ENCODE measurements around the gene CIAPIN1.
A peak's percentile ranks its signal among the peaks of the same experiment; 100 is the strongest.

Gene CIAPIN1

DNA sequence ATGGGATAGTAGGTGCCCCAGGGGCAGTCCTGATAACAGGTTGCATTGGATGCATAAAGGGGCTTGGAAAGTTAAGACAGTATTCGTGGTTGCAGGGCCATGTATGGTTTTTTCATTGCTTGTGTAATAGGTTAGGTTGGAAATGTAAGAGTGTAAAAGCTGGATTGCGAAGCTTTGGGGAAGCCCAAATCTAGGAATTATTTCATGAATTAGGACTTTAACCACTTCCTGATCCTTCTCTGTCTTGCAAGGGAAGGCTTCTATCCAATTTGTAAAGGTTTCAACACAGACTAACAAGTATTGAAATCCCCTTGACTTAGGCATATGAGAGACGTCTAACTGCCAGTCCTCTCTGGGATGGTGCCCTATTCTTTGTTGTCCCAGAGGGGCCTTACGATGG is 50.4 kb downstream of the CIAPIN1 start:
- no peak for TF ChIP-seq PAX5 (IDR thresholded peaks at IDR 0.05; ENCODE audit: insufficient read depth, low read length, severe bottlenecking)
- TF ChIP-seq SPI1 (IDR thresholded peaks at IDR 0.05; ENCODE audit: low read depth, low read length): no peak
- no peak for TF ChIP-seq TAF1 (IDR thresholded peaks at IDR 0.05; ENCODE audit: low read depth, low read length)
- TF ChIP-seq POLR2A (IDR thresholded peaks at IDR 0.05; ENCODE audit: low read depth, low read length): no peak
- TF ChIP-seq POLR2AphosphoS5 (IDR thresholded peaks at IDR 0.05; ENCODE audit: low read depth, low read length): no peak
- FAIRE-seq: no peak
- no peak for DNase-seq (ENCODE audit: insufficient read length, low spot score)

DNA sequence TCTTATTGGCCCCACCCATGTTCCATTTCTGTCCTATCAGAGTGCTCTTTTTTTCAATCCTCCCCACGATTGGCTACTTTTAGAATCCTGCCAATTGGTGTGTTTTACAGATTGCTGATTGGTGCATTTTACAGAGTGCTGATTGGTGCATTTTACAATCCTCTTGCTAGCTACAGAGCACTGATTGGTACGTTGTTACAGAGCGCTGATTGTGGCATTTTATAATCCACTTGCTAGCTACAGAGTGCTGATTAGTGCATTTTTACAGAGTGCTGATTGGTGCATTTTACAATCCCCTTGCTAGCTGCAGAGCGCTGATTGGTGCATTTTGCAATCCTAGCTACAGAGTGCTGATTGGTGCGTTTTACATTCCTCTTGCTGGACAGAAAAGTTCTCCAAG is 52.2 kb downstream of the CIAPIN1 start:
- FAIRE-seq (no peak), DNase-seq (ENCODE audit: insufficient read length, low spot score) (no peak)
- TF ChIP-seq TAF1 (IDR thresholded peaks at IDR 0.05; ENCODE audit: low read depth, low read length): no peak

DNA sequence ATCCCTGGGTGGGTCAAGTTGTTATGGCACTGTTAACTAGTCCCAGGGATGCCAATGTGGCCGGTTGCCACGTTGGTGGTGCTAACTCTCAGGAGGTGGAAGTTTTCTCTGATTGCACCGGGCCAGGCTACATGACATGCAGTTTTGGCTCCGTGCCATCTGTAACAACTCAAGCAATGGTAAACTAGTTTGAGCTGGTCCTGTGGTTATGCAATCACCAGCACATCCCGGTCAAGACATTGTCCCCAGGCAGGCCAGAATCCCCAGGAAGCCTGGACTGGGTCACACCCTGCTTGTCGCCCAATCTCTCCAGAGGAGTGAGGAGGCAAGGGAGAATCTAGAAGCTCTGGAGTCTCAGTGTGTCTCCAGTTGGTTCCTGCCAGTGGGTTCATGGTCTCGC is 52.7 kb downstream of the CIAPIN1 start:
- DNase-seq (ENCODE audit: insufficient read length, low spot score) (no peak), FAIRE-seq (no peak)
- TF ChIP-seq POLR2AphosphoS5 (IDR thresholded peaks at IDR 0.05; ENCODE audit: low read depth, low read length): no peak

DNA sequence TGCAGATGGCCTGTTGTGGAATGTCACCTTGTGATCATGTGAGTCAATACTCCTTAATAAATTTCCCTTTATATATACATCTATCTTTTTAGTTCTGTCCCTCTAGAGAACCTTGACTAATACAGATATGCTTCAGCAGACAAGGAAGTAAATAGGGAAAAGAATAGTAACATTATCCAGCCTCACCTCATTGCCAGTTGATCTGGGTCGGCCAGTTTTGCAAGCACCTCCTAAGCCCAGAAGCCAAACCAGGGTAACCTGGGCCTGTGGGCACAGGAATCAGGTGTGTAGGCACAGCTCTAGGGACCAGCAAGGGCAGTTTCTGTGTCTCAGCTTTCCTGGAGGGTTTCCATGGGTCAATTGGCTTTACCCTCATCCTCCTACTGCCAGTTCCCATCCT is 54.5 kb downstream of the CIAPIN1 start:
- TF ChIP-seq POU2F2 (IDR thresholded peaks at IDR 0.05; ENCODE audit: low read depth, low read length) (no peak), POLR2AphosphoS5 (IDR thresholded peaks at IDR 0.05; ENCODE audit: low read depth, low read length) (no peak), PAX5 (IDR thresholded peaks at IDR 0.05; ENCODE audit: insufficient read depth, low read length, severe bottlenecking) (no peak), TAF1 (IDR thresholded peaks at IDR 0.05; ENCODE audit: low read depth, low read length) (no peak), SPI1 (IDR thresholded peaks at IDR 0.05; ENCODE audit: low read depth, low read length) (no peak), POLR2A (IDR thresholded peaks at IDR 0.05; ENCODE audit: low read depth, low read length) (no peak)
- FAIRE-seq: no peak
- no peak for DNase-seq (ENCODE audit: insufficient read length, low spot score)

DNA sequence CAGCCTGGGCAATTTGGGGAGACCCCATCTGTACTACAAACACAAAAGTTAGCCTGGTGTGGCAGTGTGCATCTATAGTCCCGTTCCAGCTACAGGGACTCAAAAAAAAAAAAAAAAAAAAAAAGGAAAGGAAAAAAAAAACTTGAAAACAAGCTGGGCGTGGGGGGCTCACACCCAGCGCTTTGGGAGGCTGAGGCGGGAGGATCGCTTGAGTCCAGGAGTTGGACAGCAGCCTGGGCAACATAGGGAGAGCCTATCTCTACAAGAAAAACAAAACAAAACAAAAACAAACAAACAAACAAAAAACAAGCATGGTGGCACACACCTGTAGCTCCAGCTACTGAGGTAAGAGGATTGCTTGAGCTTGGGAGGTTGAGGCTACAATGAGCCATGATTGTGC is 55.5 kb downstream of the CIAPIN1 start:
- no peak for TF ChIP-seq TAF1 (IDR thresholded peaks at IDR 0.05; ENCODE audit: low read depth, low read length)
- TF ChIP-seq SPI1 (IDR thresholded peaks at IDR 0.05; ENCODE audit: low read depth, low read length): no peak
- no peak for TF ChIP-seq POLR2AphosphoS5 (IDR thresholded peaks at IDR 0.05; ENCODE audit: low read depth, low read length)
- TF ChIP-seq POLR2A (IDR thresholded peaks at IDR 0.05; ENCODE audit: low read depth, low read length): no peak
- no peak for TF ChIP-seq PAX5 (IDR thresholded peaks at IDR 0.05; ENCODE audit: insufficient read depth, low read length, severe bottlenecking)
- no peak for TF ChIP-seq POU2F2 (IDR thresholded peaks at IDR 0.05; ENCODE audit: low read depth, low read length)
- FAIRE-seq (no peak), DNase-seq (ENCODE audit: insufficient read length, low spot score) (no peak)

DNA sequence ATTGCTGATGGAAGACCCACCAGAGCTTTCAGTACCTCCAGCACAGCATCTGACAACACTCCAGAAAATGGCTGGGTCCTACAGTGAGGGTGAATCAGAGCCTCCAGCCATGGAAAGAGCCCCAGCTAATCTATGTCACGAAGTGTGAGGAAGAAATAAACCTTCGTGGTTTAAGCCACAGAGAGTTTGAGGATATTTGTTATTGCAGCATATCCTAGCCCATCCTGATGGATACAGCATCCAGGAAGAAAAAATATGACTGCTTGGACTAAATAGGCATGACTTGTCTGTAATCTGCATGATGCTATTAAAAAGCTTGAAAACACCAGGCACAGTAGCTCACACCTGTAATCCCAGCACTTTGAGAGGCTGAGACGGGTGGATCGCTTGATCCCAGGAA is 55.9 kb downstream of the CIAPIN1 start:
- TF ChIP-seq PAX5 (IDR thresholded peaks at IDR 0.05; ENCODE audit: insufficient read depth, low read length, severe bottlenecking): no peak
- no peak for TF ChIP-seq TAF1 (IDR thresholded peaks at IDR 0.05; ENCODE audit: low read depth, low read length)
- TF ChIP-seq POLR2AphosphoS5 (IDR thresholded peaks at IDR 0.05; ENCODE audit: low read depth, low read length): no peak
- no peak for TF ChIP-seq SPI1 (IDR thresholded peaks at IDR 0.05; ENCODE audit: low read depth, low read length)
- no peak for TF ChIP-seq POU2F2 (IDR thresholded peaks at IDR 0.05; ENCODE audit: low read depth, low read length)
- DNase-seq (ENCODE audit: insufficient read length, low spot score): no peak
- no peak for FAIRE-seq

DNA sequence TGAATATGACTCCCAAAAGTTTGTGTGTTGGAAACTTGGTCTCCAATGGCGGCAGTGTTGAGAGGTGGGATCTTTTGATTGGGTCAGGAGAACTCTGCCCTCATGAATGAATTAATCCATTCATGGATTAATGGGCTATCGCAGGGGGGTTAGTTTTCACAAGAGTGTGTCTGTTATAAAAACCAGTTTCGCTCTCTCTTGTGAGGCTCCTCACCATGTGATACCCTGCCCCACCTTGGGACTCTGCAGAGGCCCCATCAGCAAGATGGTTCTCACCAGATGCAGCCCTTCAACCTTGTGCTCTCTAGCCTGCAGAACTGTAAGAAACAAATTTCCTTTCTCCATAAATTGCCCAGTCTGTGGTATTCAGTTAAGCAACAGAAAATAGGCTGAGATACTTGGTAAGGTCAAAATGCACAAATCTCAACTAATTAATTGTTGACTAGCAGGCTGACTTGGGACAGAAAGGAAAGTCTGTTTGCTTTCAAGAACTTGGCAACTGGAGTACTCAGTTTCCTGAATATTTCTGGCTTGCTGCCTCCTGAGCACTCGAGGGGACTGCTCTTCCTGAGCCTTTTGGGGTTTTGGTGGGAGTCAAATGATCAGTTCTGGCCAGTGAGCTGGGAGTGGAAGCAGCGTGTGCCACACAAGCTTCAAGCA is 56.4 kb downstream of the CIAPIN1 start:
- TF ChIP-seq PAX5 (IDR thresholded peaks at IDR 0.05; ENCODE audit: insufficient read depth, low read length, severe bottlenecking) (no peak), POLR2A (IDR thresholded peaks at IDR 0.05; ENCODE audit: low read depth, low read length) (no peak), POLR2AphosphoS5 (IDR thresholded peaks at IDR 0.05; ENCODE audit: low read depth, low read length) (no peak), TAF1 (IDR thresholded peaks at IDR 0.05; ENCODE audit: low read depth, low read length) (no peak), POU2F2 (IDR thresholded peaks at IDR 0.05; ENCODE audit: low read depth, low read length) (no peak), SPI1 (IDR thresholded peaks at IDR 0.05; ENCODE audit: low read depth, low read length) (no peak)
- DNase-seq (ENCODE audit: insufficient read length, low spot score) (no peak), FAIRE-seq (no peak)

DNA sequence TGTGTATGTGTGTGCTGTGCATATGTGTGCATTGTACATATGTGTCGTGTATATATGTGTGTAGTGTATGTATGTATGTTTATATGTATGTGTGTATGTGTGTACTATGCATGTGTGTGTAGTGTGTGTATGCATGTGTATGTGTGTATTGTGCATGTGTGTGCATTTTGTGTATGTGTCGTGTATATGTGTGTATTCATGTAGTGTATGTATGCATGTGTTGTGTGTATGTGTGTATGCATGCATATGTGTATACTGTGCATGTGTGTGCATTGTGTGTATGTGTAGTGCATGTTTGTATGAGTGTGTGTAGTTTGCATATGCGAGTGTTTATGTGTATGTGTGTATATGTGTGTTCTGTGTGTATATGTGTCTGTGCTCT is 58.1 kb downstream of the CIAPIN1 start:
- DNase-seq (ENCODE audit: insufficient read length, low spot score) (no peak), FAIRE-seq (no peak)
- TF ChIP-seq PAX5 (IDR thresholded peaks at IDR 0.05; ENCODE audit: insufficient read depth, low read length, severe bottlenecking) (no peak), POU2F2 (IDR thresholded peaks at IDR 0.05; ENCODE audit: low read depth, low read length) (no peak), TAF1 (IDR thresholded peaks at IDR 0.05; ENCODE audit: low read depth, low read length) (no peak), POLR2A (IDR thresholded peaks at IDR 0.05; ENCODE audit: low read depth, low read length) (no peak), POLR2AphosphoS5 (IDR thresholded peaks at IDR 0.05; ENCODE audit: low read depth, low read length) (no peak), SPI1 (IDR thresholded peaks at IDR 0.05; ENCODE audit: low read depth, low read length) (no peak)

DNA sequence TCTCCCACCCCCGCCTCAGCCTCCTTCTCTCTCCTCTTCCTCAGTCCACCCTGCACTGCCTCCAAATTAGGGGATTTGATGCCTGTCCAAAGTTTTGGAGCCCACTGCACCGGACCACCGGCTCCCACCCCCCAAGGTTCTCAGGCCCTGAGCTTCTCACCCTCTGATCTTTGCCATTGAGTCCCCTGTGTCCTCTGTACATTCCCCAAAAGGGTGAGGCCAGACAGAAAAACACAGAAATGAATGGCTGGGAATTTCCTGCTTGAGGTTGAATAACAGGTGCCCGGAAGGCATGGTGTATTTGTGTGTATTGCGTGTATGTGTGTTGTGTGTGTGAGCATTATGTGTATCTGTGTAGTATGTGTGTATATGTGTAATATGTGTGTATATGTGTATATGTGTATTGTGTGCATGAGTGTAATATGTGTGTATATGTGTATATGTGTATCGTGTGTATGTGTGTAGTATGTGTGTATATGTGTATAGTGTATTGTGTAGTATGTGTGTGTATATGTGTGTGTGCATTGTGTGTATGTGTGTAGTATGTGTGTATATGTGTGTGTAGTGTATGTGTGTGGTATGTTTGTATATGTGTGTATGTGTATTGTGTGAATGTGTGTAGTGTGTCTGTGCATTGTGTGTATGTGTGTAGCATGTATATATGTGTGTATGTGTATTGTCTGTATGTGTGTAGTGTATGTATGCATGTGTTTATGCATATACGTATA is 58.7 kb downstream of the CIAPIN1 start:
- no peak for DNase-seq (ENCODE audit: insufficient read length, low spot score)
- peak; percentile 97 for FAIRE-seq
- TF ChIP-seq POLR2A (IDR thresholded peaks at IDR 0.05; ENCODE audit: low read depth, low read length) (no peak; the same call in 1 of the 2 replicates), POU2F2 (IDR thresholded peaks at IDR 0.05; ENCODE audit: low read depth, low read length) (peak; percentile 75), PAX5 (IDR thresholded peaks at IDR 0.05; ENCODE audit: insufficient read depth, low read length, severe bottlenecking) (peak; percentile 15), SPI1 (IDR thresholded peaks at IDR 0.05; ENCODE audit: low read depth, low read length) (no peak), TAF1 (IDR thresholded peaks at IDR 0.05; ENCODE audit: low read depth, low read length) (no peak), POLR2AphosphoS5 (IDR thresholded peaks at IDR 0.05; ENCODE audit: low read depth, low read length) (no peak)
